ENCODE measurements around the gene VKORC1. TPM values are rescaled to one million over a fixed set of nuclear protein-coding genes. Genes with fewer than 3 reads are reported as not detected.

VKORC1 gene
- total RNA-seq, 1 donor from 2014 or later: 65.0 TPM

GRCh38 chr16:31073970-31074813 lies 20.4 kb downstream of the VKORC1 start, which contains the start of the genes ZNF646 and ZNF668:
ZNF646 (plus strand) TSS chr16:31074422; CDS start chr16:31076325, 1,903 bp downstream.
ZNF668 (minus strand) TSS chr16:31074240; CDS start chr16:31064459, 9,781 bp downstream.
- DNase-seq (ENCODE audit: low spot score) (peak; percentile 99), ATAC-seq (peak; percentile 98)
- intact Hi-C loops (cut with DNase I): no loop called here

GRCh38 chr16:31073142-31073969 lies 21.2 kb downstream of the VKORC1 start:
- intact Hi-C loops (cut with DNase I): no loop called here
- ATAC-seq (peak; percentile 91), DNase-seq (ENCODE audit: low spot score) (peak; percentile 95)

GRCh38 chr16:31072540-31073141 lies 22.0 kb downstream of the VKORC1 start:
- intact Hi-C loops (cut with DNase I): no loop called here
- ATAC-seq (no peak), DNase-seq (ENCODE audit: low spot score) (no peak)

- DNase-seq (ENCODE audit: low spot score) (no peak), ATAC-seq (no peak)
- intact Hi-C loops (cut with DNase I): no loop called here
These were observed 22.7 kb downstream of the VKORC1 start for GRCh38 chr16:31071861-31072260.

- intact Hi-C loops (cut with DNase I): no loop called here
- DNase-seq (ENCODE audit: low spot score) (no peak), ATAC-seq (no peak)
These were observed 27.3 kb downstream of the VKORC1 start for GRCh38 chr16:31067342-31067741.

- DNase-seq (ENCODE audit: low spot score) (no peak), ATAC-seq (peak; percentile 90)
- intact Hi-C loops (cut with DNase I): no loop called here
These were observed 29.6 kb downstream of the VKORC1 start for GRCh38 chr16:31064882-31065461.

GRCh38 chr16:31063843-31064611 lies 30.6 kb downstream of the VKORC1 start:
- DNase-seq (ENCODE audit: low spot score) (no peak), ATAC-seq (no peak)
- intact Hi-C loops (cut with DNase I): no loop called here

GRCh38 chr16:31063495-31063842 lies 31.1 kb downstream of the VKORC1 start:
- intact Hi-C loops (cut with DNase I): no loop called here
- ATAC-seq: no peak

GRCh38 chr16:31061813-31062440 lies 32.7 kb downstream of the VKORC1 start:
- no peak for DNase-seq (ENCODE audit: low spot score)
- no peak for ATAC-seq
- intact Hi-C loops (cut with DNase I): no loop called here

More at GRCh38 chr16:31063495-31063842, 31.1 kb downstream of the VKORC1 start:
- DNase-seq (ENCODE audit: low spot score): no peak

GRCh38 chr16:31061126-31061812 lies 33.3 kb downstream of the VKORC1 start:
- intact Hi-C loops (cut with DNase I): no loop called here
- DNase-seq (ENCODE audit: low spot score) (no peak), ATAC-seq (no peak)

GRCh38 chr16:31055613-31056012 lies 39.0 kb downstream of the VKORC1 start:
- DNase-seq (ENCODE audit: low spot score) (no peak), ATAC-seq (no peak)
- intact Hi-C loops (cut with DNase I): no loop called here

GRCh38 chr16:31052114-31052513 lies 42.5 kb downstream of the VKORC1 start:
- DNase-seq (ENCODE audit: low spot score): no peak
- ATAC-seq: peak; percentile 30
- intact Hi-C loops (cut with DNase I): no loop called here

- ATAC-seq: no peak
- no peak for DNase-seq (ENCODE audit: low spot score)
- intact Hi-C loops (cut with DNase I): no loop called here
These were observed 44.1 kb downstream of the VKORC1 start for GRCh38 chr16:31050280-31051030.

GRCh38 chr16:31043898-31044481 lies 50.6 kb downstream of the VKORC1 start:
- intact Hi-C loops (cut with DNase I): no loop called here
- ATAC-seq (no peak), DNase-seq (ENCODE audit: low spot score) (no peak)

GRCh38 chr16:31043352-31043751 lies 51.2 kb downstream of the VKORC1 start:
- ATAC-seq (no peak), DNase-seq (ENCODE audit: low spot score) (no peak)
- intact Hi-C loops (cut with DNase I): no loop called here

- ATAC-seq: no peak
- intact Hi-C loops (cut with DNase I): no loop called here
These were observed 51.7 kb downstream of the VKORC1 start for GRCh38 chr16:31042866-31043265.

More at GRCh38 chr16:31042866-31043265, 51.7 kb downstream of the VKORC1 start:
- no peak for DNase-seq (ENCODE audit: low spot score)
